Activated naive CD4-positive, alpha-beta T cell treated with anti-CD3 and anti-CD28 coated beads, Interleukin-2, amount 10 ng/mL, durations not matched to agents 7 days and 5 days (primary cell): ENCODE measurements around the gene TULP1.
"Not testable (repeated sequence)": the region's sequence is repeated elsewhere in the genome, so short reads cannot be mapped to it uniquely, and the experiment has no call there.

ENCODE experiments used
- CTCF ChIA-PET: fragments of 350-600 bp; sonication (Branson Sonifier 250); formaldehyde crosslinking; loops from one replicate; lab custom pipeline; 2021; ENCODE audit warnings: antibody characterized with exemption; lab: Charles Lee
- DNase-seq: peaks from one replicate; pipeline ENCODE4 v3.0.0-alpha.2; 2020
- H3K27ac Mint-ChIP-seq: one replicate; pipeline ENCODE4 v1.8.0; 2021; ENCODE audit warnings: mild to moderate bottlenecking, moderate library complexity, mixed read lengths
- H3K27me3 Mint-ChIP-seq: one replicate; pipeline ENCODE4 v1.8.0; 2021; ENCODE audit warnings: mild to moderate bottlenecking, mixed read lengths
- H3K36me3 Mint-ChIP-seq: one replicate; pipeline ENCODE4 v1.8.0; 2021; ENCODE audit warnings: mixed read lengths
- H3K4me1 Mint-ChIP-seq: one replicate; pipeline ENCODE4 v1.8.0; 2021; ENCODE audit warnings: mixed read lengths
- H3K4me3 Mint-ChIP-seq: one replicate; pipeline ENCODE4 v1.8.0; 2021; ENCODE audit warnings: mild to moderate bottlenecking, moderate library complexity, mixed read lengths
- H3K9me3 Mint-ChIP-seq: one replicate; pipeline ENCODE4 v1.8.0; 2021; ENCODE audit warnings: mixed read lengths

TULP1 gene

DNA sequence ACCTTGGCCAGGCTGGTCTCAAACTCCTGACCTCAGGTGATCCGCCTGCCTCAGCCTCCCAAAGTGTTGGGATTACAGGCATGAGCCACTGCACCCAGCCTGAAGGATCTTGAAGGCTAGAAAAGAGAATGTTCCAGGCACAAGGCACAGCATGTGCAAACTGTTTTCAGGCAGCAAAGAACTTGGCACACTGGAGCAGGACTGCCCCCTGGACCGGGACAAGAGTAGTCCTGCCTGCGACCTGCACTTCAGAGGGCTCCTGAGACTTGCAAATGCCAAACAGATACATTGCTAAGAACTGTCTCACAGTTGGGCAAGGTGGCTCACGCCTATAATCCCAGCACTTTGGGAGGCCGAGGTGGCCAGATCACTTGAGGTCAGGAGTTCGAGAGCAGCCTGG is 3.2 kb upstream of the TULP1 start:
- H3K4me3 Mint-ChIP-seq, H3K36me3 Mint-ChIP-seq, H3K4me1 Mint-ChIP-seq, H3K27ac Mint-ChIP-seq, DNase-seq, CTCF ChIA-PET, H3K9me3 Mint-ChIP-seq: not testable (repeated sequence)
- H3K27me3 Mint-ChIP-seq, result peaks cover 55% of the 10 kb centered on the region

DNA sequence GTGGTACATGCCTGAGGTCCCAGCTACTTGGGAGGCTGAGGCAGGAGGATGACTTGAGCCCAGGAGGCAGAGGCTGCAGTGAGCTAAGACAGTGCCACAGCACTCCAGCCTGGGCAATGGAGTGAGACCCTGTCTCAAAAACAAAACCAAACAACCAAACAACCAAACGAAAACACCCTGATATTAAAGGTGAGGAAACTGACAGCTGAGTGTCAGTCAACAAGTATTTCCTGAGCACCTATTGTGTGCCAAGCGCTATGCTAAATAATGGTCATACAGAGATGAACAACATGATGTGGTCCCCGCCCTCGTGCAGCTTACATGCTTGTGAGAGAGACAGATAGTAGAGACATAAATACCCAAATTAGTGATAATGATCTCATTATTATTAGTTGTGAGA is 1.9 kb upstream of the TULP1 start:
- Mint-ChIP-seq H3K4me1 (no peaks in the 10 kb centered on the region), H3K4me3 (no peak overlapping the region), H3K27me3 (peaks cover 55% of the 10 kb centered on the region), H3K36me3 (no peaks in the 10 kb centered on the region), H3K27ac (no peak overlapping the region), H3K9me3 (no peaks in the 10 kb centered on the region)
- CTCF ChIA-PET, result interaction anchor here (1.0 kb wide), 1 partner anchor 222 kb away, joined by 3 read pairs; the partner anchor contains the start of gene ARMC12
- no peak for DNase-seq

DNA sequence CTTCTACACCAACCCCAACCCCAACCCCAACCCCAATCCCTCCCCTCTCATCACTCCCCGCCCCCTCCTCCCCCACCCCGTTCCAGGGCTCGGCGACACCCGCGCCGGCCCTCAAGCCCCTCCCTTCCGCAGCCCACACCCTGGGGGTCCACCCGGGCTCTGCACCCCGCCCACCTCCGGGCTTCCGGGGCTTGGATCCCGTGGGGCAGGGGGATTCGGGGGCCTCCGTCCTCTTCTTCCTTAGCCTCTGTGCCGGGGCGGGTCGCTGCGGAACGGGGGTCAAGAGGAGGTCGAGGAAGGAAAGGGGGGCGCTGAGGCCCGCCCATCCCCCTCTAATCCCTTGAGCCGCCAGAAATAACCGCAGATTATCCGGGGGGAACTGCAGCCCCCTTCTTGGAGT is 690 bp downstream of the TULP1 start:
- CTCF ChIA-PET, result no interaction called here
- no peaks in the 10 kb centered on the region for H3K36me3 Mint-ChIP-seq
- no peak overlapping the region for H3K27ac Mint-ChIP-seq
- no peak for DNase-seq
- H3K4me1 Mint-ChIP-seq, result no peaks in the 10 kb centered on the region
- H3K9me3 Mint-ChIP-seq, result no peaks in the 10 kb centered on the region
- no peak overlapping the region for H3K4me3 Mint-ChIP-seq
- peaks cover 71% of the 10 kb centered on the region for H3K27me3 Mint-ChIP-seq

DNA sequence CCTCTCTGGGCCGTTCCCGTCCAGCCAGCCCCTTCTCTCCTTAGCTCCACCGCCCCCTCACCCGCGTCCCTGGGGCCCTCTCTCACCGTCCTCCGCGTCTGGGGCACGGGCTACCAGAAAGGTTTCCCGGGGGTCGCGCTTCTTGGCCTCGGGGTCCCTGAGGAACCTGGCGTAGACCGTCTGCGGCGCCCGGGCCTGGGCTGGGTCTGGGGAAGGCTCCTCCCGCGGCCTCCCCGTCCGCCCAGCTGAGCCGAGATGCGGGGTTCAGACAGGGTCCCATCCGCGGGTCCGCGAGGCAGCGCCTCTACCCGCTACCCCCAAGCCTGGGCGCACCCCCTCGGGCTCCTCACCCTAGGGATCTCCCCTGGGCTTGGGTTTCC is 1.1 kb downstream of the TULP1 start:
- no peak for DNase-seq
- H3K9me3 Mint-ChIP-seq, result no peaks in the 10 kb centered on the region
- no peaks in the 10 kb centered on the region for H3K36me3 Mint-ChIP-seq
- CTCF ChIA-PET, result no interaction called here
- peaks cover 70% of the 10 kb centered on the region for H3K27me3 Mint-ChIP-seq
- no peaks in the 10 kb centered on the region for H3K4me1 Mint-ChIP-seq
- no peak overlapping the region for H3K27ac Mint-ChIP-seq
- H3K4me3 Mint-ChIP-seq, result no peak overlapping the region

DNA sequence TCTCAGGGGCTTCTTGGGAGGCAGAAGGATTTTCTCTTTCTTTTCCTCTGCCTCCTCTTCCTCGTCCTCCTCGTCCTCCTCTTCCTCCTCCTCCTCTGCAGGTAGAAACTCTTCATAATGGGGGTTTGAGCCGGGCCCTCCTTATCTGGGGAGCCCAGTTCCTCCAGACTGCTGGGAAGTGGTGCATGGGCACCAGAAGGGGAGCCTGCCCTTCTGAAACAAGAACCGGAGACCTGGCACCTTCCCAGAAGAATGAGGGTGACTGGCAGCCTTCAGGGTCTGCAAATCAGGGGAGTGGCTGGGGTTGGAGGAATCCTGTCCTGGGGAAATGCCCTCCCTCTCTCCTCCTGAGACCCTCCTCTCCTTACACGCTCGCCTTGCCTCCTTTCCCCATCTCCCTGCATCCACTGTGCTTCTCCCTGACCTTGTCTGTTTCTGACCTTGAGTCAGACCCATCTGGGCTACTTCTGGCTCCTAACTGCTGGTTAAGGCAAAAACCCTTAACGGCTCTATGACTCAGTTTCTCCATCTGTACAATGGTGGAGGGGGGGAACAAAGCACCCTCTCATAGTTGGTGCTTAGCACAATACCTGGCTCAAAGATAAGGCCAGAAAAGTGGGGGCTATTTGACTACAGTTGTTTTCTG is 1.7 kb downstream of the TULP1 start:
- Mint-ChIP-seq H3K27ac (no peak overlapping the region), H3K4me3 (no peak overlapping the region), H3K4me1 (no peaks in the 10 kb centered on the region), H3K27me3 (peaks cover 69% of the 10 kb centered on the region), H3K36me3 (no peaks in the 10 kb centered on the region), H3K9me3 (no peaks in the 10 kb centered on the region)
- no peak for DNase-seq
- CTCF ChIA-PET, result no interaction called here

DNA sequence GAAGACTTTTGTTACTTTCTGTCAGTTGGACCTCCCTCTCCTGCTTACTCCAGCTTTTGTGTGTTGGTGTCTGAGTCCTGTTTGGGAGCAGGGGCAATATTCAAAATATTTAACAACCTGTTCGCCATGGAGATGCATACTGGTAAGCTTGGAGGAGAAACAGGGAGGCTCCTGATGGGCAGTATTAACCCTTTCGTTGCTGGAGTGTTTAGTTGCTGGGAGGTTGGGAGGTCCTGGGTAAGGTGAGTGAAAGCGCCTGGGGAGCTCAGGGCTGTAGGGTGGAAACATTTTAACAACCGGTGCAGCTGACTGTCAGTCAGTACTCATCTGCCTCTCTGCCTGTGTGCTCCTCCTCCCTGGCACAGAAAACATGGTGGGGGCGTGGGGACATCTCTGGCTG is 4.2 kb downstream of the TULP1 start:
- DNase-seq, result no peak

DNA sequence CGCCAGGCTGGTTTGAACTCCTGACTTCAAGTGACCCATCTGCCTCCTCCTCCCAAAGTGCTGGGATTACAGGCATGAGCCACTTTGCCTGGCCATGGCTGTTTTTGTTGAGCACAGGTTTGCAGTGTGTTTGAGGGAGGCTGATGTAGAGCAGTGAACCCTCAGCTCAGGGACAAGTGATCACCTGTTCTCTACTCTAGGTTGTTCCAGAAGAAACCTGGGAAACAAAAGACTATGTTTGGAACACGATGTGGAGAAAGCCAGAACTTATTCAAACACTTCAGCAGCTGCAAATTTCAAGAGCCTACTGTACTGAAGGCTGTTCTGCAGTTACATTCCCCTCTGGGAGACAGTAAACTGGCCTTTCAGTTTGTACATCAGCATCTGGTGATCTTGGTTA is 4.7 kb downstream of the TULP1 start:
- Mint-ChIP-seq H3K9me3 (no peaks in the 10 kb centered on the region), H3K27me3 (peaks cover 79% of the 10 kb centered on the region), H3K36me3 (no peaks in the 10 kb centered on the region), H3K27ac (no peak overlapping the region), H3K4me3 (no peak overlapping the region), H3K4me1 (no peaks in the 10 kb centered on the region)
- CTCF ChIA-PET, result interaction anchor here (0.8 to 2.0 kb wide), 3 partner anchors 15 to 66 kb away, joined by 3 to 8 read pairs (median 3); no protein-coding TSS in a partner anchor
- no peak for DNase-seq

More for the DNA sequence above, 4.2 kb downstream of the TULP1 start:
- CTCF ChIA-PET, result interaction anchor here (0.8 to 2.0 kb wide), 2 partner anchors 14 to 44 kb away, joined by 3 to 8 read pairs; no protein-coding TSS in a partner anchor
- Mint-ChIP-seq H3K9me3 (no peaks in the 10 kb centered on the region), H3K27ac (no peak overlapping the region), H3K4me3 (no peak overlapping the region), H3K27me3 (peaks cover 76% of the 10 kb centered on the region), H3K4me1 (no peaks in the 10 kb centered on the region), H3K36me3 (no peaks in the 10 kb centered on the region)

DNA sequence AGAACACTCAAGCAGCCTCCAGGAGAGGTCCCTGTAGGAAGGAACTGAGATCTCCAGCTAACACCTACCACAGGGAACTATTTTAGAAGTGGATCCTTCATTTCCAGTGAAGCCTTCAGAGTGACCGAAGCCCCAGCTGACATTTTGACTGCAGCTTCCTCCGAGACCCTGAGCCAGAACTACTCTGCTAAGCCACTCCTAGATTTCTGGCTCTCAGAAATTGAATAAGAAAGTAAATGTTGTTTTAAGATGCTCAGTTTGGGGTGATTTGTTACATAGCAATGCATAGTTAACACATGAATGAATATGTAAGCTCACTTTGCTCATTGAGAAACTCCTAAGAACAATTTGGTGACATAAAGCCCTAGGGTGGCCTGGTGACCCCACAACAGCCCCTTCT is 5.5 kb downstream of the TULP1 start:
- H3K9me3 Mint-ChIP-seq, result no peaks in the 10 kb centered on the region
- no peaks in the 10 kb centered on the region for H3K36me3 Mint-ChIP-seq
- H3K4me1 Mint-ChIP-seq, result no peaks in the 10 kb centered on the region
- CTCF ChIA-PET, result interaction anchor here (1.2 to 2.0 kb wide), 2 partner anchors 16 to 67 kb away, joined by 3 to 8 read pairs; no protein-coding TSS in a partner anchor
- peaks cover 79% of the 10 kb centered on the region for H3K27me3 Mint-ChIP-seq
- DNase-seq, result no peak
- H3K27ac Mint-ChIP-seq, result no peak overlapping the region
- no peak overlapping the region for H3K4me3 Mint-ChIP-seq

DNA sequence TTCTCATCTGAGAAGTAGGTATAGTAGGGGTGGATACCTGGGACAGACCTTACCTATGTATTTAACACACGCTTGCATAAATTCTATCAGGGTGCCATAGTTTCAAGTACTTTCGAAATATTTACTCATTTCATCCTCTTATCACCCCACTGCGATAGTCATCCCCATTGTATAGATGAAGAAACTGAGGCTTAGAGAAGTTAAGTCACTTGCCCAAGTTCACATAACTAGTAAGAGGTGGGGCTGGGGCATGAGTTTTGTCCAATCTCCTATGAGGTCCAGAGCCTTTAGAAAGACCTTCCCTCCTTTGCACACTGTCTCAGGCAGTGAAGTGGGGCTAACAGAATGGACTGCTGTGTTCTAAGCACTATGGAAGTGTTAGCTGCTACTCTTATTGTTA is 6.2 kb downstream of the TULP1 start:
- CTCF ChIA-PET, result interaction anchor here (1.2 kb wide), 1 partner anchor 68 kb away, joined by 3 read pairs; no protein-coding TSS in a partner anchor
- peaks cover 78% of the 10 kb centered on the region for H3K27me3 Mint-ChIP-seq
- H3K27ac Mint-ChIP-seq, result no peak overlapping the region
- H3K36me3 Mint-ChIP-seq, result no peaks in the 10 kb centered on the region
- no peak overlapping the region for H3K4me3 Mint-ChIP-seq
- H3K9me3 Mint-ChIP-seq, result no peaks in the 10 kb centered on the region
- H3K4me1 Mint-ChIP-seq, result no peaks in the 10 kb centered on the region
- no peak for DNase-seq

DNA sequence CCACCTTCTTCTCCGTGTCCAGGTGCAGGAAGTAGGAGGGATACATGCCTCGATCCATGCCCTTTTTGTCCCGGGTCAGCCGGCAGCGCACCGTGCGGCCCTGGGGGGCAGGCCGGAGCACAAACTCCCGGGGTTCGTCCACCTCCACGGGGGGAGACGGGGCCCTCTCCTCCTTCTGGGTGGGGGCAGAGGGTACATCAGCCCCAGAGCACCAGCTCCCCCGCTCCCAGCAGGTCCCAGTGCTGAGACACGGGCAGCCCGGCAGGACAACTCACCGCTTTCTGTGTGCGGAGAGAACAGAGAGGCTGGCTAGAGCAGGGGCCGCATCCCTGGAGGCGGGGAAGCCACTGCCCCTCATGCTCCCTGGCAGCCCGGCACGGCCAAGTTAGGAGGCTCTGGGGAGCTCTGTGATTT is 6.7 kb downstream of the TULP1 start:
- Mint-ChIP-seq H3K27me3 (peaks cover 78% of the 10 kb centered on the region), H3K4me1 (no peaks in the 10 kb centered on the region), H3K36me3 (no peaks in the 10 kb centered on the region), H3K27ac (no peak overlapping the region), H3K9me3 (no peaks in the 10 kb centered on the region), H3K4me3 (no peak overlapping the region)
- DNase-seq, result no peak
- CTCF ChIA-PET, result no interaction called here

DNA sequence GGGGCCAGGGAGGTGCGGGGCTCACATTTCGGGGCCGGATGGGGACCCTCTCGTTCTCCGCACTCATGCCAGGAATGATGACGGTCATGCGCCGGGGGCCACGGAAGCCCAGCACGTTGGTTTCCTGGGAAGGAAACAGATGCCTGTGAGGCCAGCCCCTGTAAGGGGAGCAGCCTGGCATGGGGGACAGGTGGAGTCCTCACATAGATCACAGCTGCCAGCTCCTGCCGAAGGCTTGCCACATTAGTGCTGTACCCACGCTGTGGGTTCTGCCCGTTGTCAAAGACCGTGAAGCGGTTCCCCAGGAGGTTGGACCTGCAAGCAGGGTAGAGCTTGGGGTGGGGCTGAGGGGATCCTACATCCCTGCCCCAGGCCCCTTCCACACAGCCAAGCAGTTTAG is 9.2 kb downstream of the TULP1 start:
- Mint-ChIP-seq H3K27ac (no peak overlapping the region), H3K36me3 (no peaks in the 10 kb centered on the region)
- no peak for DNase-seq

DNA sequence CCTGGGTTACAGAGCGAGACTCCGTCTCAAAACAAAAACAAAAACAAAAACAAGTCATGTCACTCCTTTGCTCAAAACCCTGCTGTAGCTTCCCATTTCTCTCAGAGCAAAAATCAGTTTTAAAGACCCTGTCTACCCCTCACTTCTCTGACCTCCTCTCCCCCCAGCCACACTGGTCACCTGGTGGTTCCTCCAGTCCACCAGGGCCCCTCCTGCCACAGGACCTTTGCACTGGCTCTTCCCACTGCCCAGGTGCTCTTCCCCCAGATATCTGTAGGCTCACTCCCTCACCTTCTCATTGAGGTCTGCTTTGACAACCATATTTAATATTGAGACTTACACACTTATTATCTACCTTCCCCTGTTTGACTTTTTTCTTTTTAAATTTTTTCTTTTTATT is 10.9 kb downstream of the TULP1 start:
- Mint-ChIP-seq H3K27ac (no peak overlapping the region), H3K36me3 (no peaks in the 10 kb centered on the region), H3K4me3 (no peak overlapping the region), H3K27me3 (peaks cover 76% of the 10 kb centered on the region), H3K9me3 (no peaks in the 10 kb centered on the region), H3K4me1 (peaks cover 10% of the 10 kb centered on the region)
- CTCF ChIA-PET, result interaction anchor here (0.7 kb wide), 1 partner anchor 234 kb away, joined by 3 read pairs; no protein-coding TSS in a partner anchor
- DNase-seq, result no peak

More for the DNA sequence above, 9.2 kb downstream of the TULP1 start:
- Mint-ChIP-seq H3K4me3 (no peak overlapping the region), H3K27me3 (peaks cover 78% of the 10 kb centered on the region), H3K9me3 (no peaks in the 10 kb centered on the region), H3K4me1 (peaks cover 3% of the 10 kb centered on the region)
- CTCF ChIA-PET, result no interaction called here

DNA sequence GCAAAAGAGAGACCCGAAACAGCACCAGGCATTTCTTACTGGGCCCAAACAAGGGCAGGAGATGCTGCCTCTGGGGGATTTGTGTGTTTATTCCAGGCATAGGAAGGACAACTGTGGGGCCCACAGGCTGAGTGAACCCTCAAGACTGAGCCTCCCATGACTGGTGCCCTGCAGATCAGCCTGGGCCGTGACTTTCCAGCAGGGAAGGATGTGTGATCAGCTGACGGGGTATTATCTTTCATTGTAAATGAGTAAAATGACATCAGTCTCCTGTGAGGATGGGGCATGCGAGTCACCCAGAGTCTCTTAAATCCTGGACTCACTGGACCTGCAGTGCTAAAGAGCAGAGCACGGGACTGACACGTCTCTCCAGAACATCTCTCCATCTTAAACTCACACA is 11.9 kb downstream of the TULP1 start:
- no peak overlapping the region for H3K27ac Mint-ChIP-seq
- H3K4me3 Mint-ChIP-seq, result no peak overlapping the region
- peaks cover 10% of the 10 kb centered on the region for H3K4me1 Mint-ChIP-seq
- no peak for DNase-seq
- CTCF ChIA-PET, result no interaction called here
- H3K27me3 Mint-ChIP-seq, result peaks cover 76% of the 10 kb centered on the region
- H3K36me3 Mint-ChIP-seq, result no peaks in the 10 kb centered on the region
- no peaks in the 10 kb centered on the region for H3K9me3 Mint-ChIP-seq

DNA sequence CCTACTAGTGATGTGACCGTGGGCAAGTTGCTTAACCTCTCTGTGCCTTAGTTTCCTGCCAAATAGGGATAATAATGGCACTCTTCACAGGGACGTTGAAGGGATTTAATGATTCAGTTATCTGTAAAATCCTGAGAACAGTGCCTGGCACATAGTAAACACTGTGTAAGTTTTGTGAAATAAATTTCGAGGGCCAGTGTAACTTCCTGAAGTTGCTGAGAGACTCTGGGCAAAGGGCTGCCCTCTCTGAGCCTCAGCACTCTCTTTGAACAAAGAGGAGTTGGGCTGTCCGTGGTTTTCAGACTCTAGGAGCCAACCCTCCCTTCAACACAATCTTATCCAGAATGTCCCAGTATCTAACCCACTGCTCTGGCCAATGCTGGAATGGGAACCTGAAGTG is 13.3 kb downstream of the TULP1 start:
- peaks cover 85% of the 10 kb centered on the region for H3K27me3 Mint-ChIP-seq

DNA sequence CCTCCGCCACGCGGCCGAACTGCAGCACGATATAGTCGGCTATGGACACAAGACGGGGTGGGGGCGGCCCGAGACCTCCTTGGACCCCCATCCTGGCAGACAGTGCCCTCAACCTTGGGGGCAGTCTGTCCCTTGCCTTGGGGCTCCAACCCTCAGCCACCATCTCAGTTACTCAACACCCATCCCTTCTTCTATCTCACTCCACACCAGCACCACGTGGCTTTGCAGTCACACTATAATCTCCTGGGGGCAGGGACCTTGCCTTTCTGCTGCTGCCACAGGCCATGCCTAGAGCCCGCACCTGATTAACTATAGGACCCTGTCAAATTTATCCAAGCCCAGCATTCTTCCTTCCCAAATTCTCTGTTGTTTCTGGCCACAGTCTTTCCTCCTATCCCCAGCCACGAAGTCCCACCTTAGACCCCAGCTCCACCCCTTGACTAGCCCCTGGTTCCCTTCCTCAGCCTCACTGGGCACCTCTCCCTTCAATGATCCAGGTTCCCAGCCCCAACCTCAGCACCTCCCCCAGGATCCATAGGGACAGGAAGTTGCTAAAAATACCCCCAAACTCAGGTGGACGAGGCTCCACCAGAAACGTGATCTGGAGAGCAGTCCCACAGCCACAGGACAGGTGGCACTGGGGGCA is 14.2 kb downstream of the TULP1 start:
- Mint-ChIP-seq H3K9me3 (no peaks in the 10 kb centered on the region), H3K4me1 (peaks cover 16% of the 10 kb centered on the region), H3K4me3 (peak overlapping the region; percentile 78), H3K27me3 (peaks cover 83% of the 10 kb centered on the region), H3K36me3 (no peaks in the 10 kb centered on the region), H3K27ac (no peak overlapping the region)
- CTCF ChIA-PET, result interaction anchor here (1.1 to 1.4 kb wide), 3 partner anchors 24 to 156 kb away, joined by 3 to 5 read pairs (median 4); partner anchors contain the start of gene PPARD
- no peak for DNase-seq

More for the DNA sequence above, 13.3 kb downstream of the TULP1 start:
- Mint-ChIP-seq H3K36me3 (no peaks in the 10 kb centered on the region), H3K9me3 (no peaks in the 10 kb centered on the region), H3K4me1 (peaks cover 11% of the 10 kb centered on the region), H3K4me3 (no peak overlapping the region), H3K27ac (no peak overlapping the region)
- DNase-seq, result no peak
- CTCF ChIA-PET, result interaction anchor here (1.1 kb wide), 1 partner anchor 23 kb away, joined by 4 read pairs; no protein-coding TSS in a partner anchor
